ENCODE data around the gene NPDC1. TPM values are rescaled to one million over a fixed set of nuclear protein-coding genes. Genes with fewer than 3 reads are reported as not detected.
"Not testable (repeated sequence)": the region's sequence is repeated elsewhere in the genome, so short reads cannot be mapped to it uniquely, and the experiment has no call there.

NPDC1 gene
- total RNA-seq, 1 donor from 2014 or later, result 36.0 TPM

- Mint-ChIP-seq H3K9me3 (no peaks in the 10 kb centered on the region), H3K27me3 (ENCODE audit: low read depth) (no peaks in the 10 kb centered on the region), H3K4me3 (ENCODE audit: low read depth) (peak within 1 kb of the TSS; percentile 83), H3K27ac (peak within 1 kb of the TSS; percentile 72), H3K4me1 (ENCODE audit: low read depth) (peaks cover 18% of the 10 kb centered on the region), H3K36me3 (ENCODE audit: low read depth) (no peaks in the 10 kb centered on the region)
- intact Hi-C loops (cut with micrococcal nuclease), result loop anchor here (1.0 kb wide), 2 partner anchors 16 to 24 kb away; partner anchors contain the start of genes MAN1B1 and NPDC1
- peak; percentile 87 for DNase-seq (ENCODE audit: low spot score)
Measured at GRCh38 chr9:137070201-137070905, 24.4 kb upstream of the NPDC1 start, which contains the start of gene SAPCD2. SAPCD2 (minus strand) TSS chr9:137070557; CDS start chr9:137070460, 97 bp downstream.

GRCh38 chr9:137069508-137070091 is 23.6 kb upstream of the NPDC1 start:
- Mint-ChIP-seq H3K27me3 (ENCODE audit: low read depth) (no peaks in the 10 kb centered on the region), H3K36me3 (ENCODE audit: low read depth) (no peaks in the 10 kb centered on the region), H3K4me1 (ENCODE audit: low read depth) (peaks cover 18% of the 10 kb centered on the region), H3K9me3 (no peaks in the 10 kb centered on the region), H3K4me3 (ENCODE audit: low read depth) (peak overlapping the region; percentile 70), H3K27ac (no peak overlapping the region)
- intact Hi-C loops (cut with micrococcal nuclease), result loop anchor here (1.0 kb wide), 2 partner anchors 17 to 23 kb away; partner anchors contain the start of genes MAN1B1 and NPDC1
- DNase-seq (ENCODE audit: low spot score), result no peak

GRCh38 chr9:137068539-137069507 is 22.8 kb upstream of the NPDC1 start:
- peaks cover 20% of the 10 kb centered on the region for H3K4me1 Mint-ChIP-seq (ENCODE audit: low read depth)
- intact Hi-C loops (cut with micrococcal nuclease), result no loop called here
- no peaks in the 10 kb centered on the region for H3K9me3 Mint-ChIP-seq
- no peak overlapping the region for H3K27ac Mint-ChIP-seq
- H3K36me3 Mint-ChIP-seq (ENCODE audit: low read depth), result peaks cover 4% of the 10 kb centered on the region
- no peaks in the 10 kb centered on the region for H3K27me3 Mint-ChIP-seq (ENCODE audit: low read depth)
- peak overlapping the region; percentile 70 for H3K4me3 Mint-ChIP-seq (ENCODE audit: low read depth)
- no peak for DNase-seq (ENCODE audit: low spot score)

- Mint-ChIP-seq H3K4me3 (ENCODE audit: low read depth) (peak overlapping the region; percentile 65), H3K9me3 (no peaks in the 10 kb centered on the region), H3K4me1 (ENCODE audit: low read depth) (peaks cover 20% of the 10 kb centered on the region), H3K27me3 (ENCODE audit: low read depth) (no peaks in the 10 kb centered on the region), H3K36me3 (ENCODE audit: low read depth) (peaks cover 4% of the 10 kb centered on the region), H3K27ac (peak overlapping the region; percentile 50)
- intact Hi-C loops (cut with micrococcal nuclease), result no loop called here
- DNase-seq (ENCODE audit: low spot score), result peak; percentile 86
Measured at GRCh38 chr9:137067860-137068538, 22.0 kb upstream of the NPDC1 start.

GRCh38 chr9:137066096-137066861 is 20.3 kb upstream of the NPDC1 start:
- Mint-ChIP-seq H3K36me3 (ENCODE audit: low read depth) (peaks cover 4% of the 10 kb centered on the region), H3K27ac (no peak overlapping the region)
- DNase-seq (ENCODE audit: low spot score), result no peak

GRCh38 chr9:137065336-137065967 is 19.5 kb upstream of the NPDC1 start:
- Mint-ChIP-seq H3K4me1 (ENCODE audit: low read depth) (peaks cover 10% of the 10 kb centered on the region), H3K4me3 (ENCODE audit: low read depth) (no peak overlapping the region), H3K36me3 (ENCODE audit: low read depth) (peaks cover 4% of the 10 kb centered on the region), H3K9me3 (no peaks in the 10 kb centered on the region), H3K27ac (no peak overlapping the region), H3K27me3 (ENCODE audit: low read depth) (no peaks in the 10 kb centered on the region)
- intact Hi-C loops (cut with micrococcal nuclease), result no loop called here
- no peak for DNase-seq (ENCODE audit: low spot score)

More at GRCh38 chr9:137066096-137066861, 20.3 kb upstream of the NPDC1 start:
- peaks cover 15% of the 10 kb centered on the region for H3K4me1 Mint-ChIP-seq (ENCODE audit: low read depth)
- no peaks in the 10 kb centered on the region for H3K27me3 Mint-ChIP-seq (ENCODE audit: low read depth)
- intact Hi-C loops (cut with micrococcal nuclease), result no loop called here
- no peaks in the 10 kb centered on the region for H3K9me3 Mint-ChIP-seq
- H3K4me3 Mint-ChIP-seq (ENCODE audit: low read depth), result no peak overlapping the region

- Mint-ChIP-seq H3K4me1 (ENCODE audit: low read depth) (peaks cover 10% of the 10 kb centered on the region), H3K4me3 (ENCODE audit: low read depth) (no peak overlapping the region), H3K27me3 (ENCODE audit: low read depth) (no peaks in the 10 kb centered on the region), H3K27ac (no peak overlapping the region), H3K9me3 (no peaks in the 10 kb centered on the region), H3K36me3 (ENCODE audit: low read depth) (peaks cover 4% of the 10 kb centered on the region)
- intact Hi-C loops (cut with micrococcal nuclease), result loop anchor here (1.0 kb wide), 1 partner anchor 19 kb away; the partner anchor contains the start of gene NPDC1
- no peak for DNase-seq (ENCODE audit: low spot score)
Measured at GRCh38 chr9:137064880-137065164, 18.8 kb upstream of the NPDC1 start.

- Mint-ChIP-seq H3K27ac (no peak overlapping the region), H3K27me3 (ENCODE audit: low read depth) (no peaks in the 10 kb centered on the region), H3K36me3 (ENCODE audit: low read depth) (peaks cover 4% of the 10 kb centered on the region), H3K9me3 (no peaks in the 10 kb centered on the region), H3K4me1 (ENCODE audit: low read depth) (peaks cover 10% of the 10 kb centered on the region), H3K4me3 (ENCODE audit: low read depth) (no peak overlapping the region)
- DNase-seq (ENCODE audit: low spot score), result peak; percentile 43
- intact Hi-C loops (cut with micrococcal nuclease), result loop anchor here (1.0 kb wide), 1 partner anchor 18 kb away; the partner anchor contains the start of gene NPDC1
Measured at GRCh38 chr9:137064027-137064879, 18.3 kb upstream of the NPDC1 start.

GRCh38 chr9:137063311-137064026 is 17.5 kb upstream of the NPDC1 start:
- Mint-ChIP-seq H3K4me1 (ENCODE audit: low read depth) (peaks cover 9% of the 10 kb centered on the region), H3K27me3 (ENCODE audit: low read depth) (no peaks in the 10 kb centered on the region), H3K27ac (no peak overlapping the region), H3K9me3 (no peaks in the 10 kb centered on the region), H3K36me3 (ENCODE audit: low read depth) (peaks cover 4% of the 10 kb centered on the region), H3K4me3 (ENCODE audit: low read depth) (no peak overlapping the region)
- intact Hi-C loops (cut with micrococcal nuclease), result loop anchor here (1.0 kb wide), 1 partner anchor 17 kb away; the partner anchor contains the start of gene NPDC1
- no peak for DNase-seq (ENCODE audit: low spot score)

- intact Hi-C loops (cut with micrococcal nuclease); H3K27me3 Mint-ChIP-seq (ENCODE audit: low read depth); H3K4me1 Mint-ChIP-seq (ENCODE audit: low read depth); H3K36me3 Mint-ChIP-seq (ENCODE audit: low read depth); H3K9me3 Mint-ChIP-seq; H3K27ac Mint-ChIP-seq; DNase-seq (ENCODE audit: low spot score); H3K4me3 Mint-ChIP-seq (ENCODE audit: low read depth): not testable (repeated sequence)
Measured at GRCh38 chr9:137062798-137063197, 16.8 kb upstream of the NPDC1 start.
